CD8-positive, alpha-beta memory T cell (primary cell): Measurements from ENCODE around the gene GALNT6. TPM values are rescaled to one million over a fixed set of nuclear protein-coding genes. Genes with fewer than 3 reads are reported as not detected.

ENCODE experiments used
- CTCF ChIA-PET: fragments of 350-600 bp; sonication (Branson Sonifier 250); formaldehyde crosslinking; loops from one replicate; lab custom pipeline; 2021; ENCODE audit warnings: antibody characterized with exemption; lab: Charles Lee
- POLR2A ChIA-PET: fragments of 350-600 bp; sonication (Branson Sonifier 250); formaldehyde crosslinking; loops from one replicate; lab custom pipeline; 2021; ENCODE audit warnings: antibody characterized with exemption; lab: Charles Lee
- DNase-seq, 5 donors: peaks; one replicate each; pipeline versions ENCODE4 v3.0.0 to v3.0.0-alpha.2; 2020 to 2022; ENCODE audit warnings: mixed read lengths in 1 of 5
- H3K27ac ChIP-seq: one replicate; pipeline ENCODE4 v1.7.0; 2013; ENCODE audit warnings: low read depth, mild to moderate bottlenecking, low read length, moderate library complexity
- H3K27me3 ChIP-seq: 2 replicates; pipeline ENCODE4 v1.7.0; 2013; ENCODE audit warnings: low read length, mild to moderate bottlenecking; ENCODE audit not compliant: insufficient read depth, poor library complexity, severe bottlenecking
- H3K36me3 ChIP-seq: 2 replicates; pipeline ENCODE4 v1.7.0; 2013; ENCODE audit warnings: mild to moderate bottlenecking, low read length, moderate library complexity; ENCODE audit not compliant: insufficient read depth
- H3K4me1 ChIP-seq: 2 replicates; pipeline ENCODE4 v1.7.0; 2013; ENCODE audit warnings: mild to moderate bottlenecking, low read length, moderate library complexity; ENCODE audit not compliant: insufficient read depth
- H3K4me3 ChIP-seq: 2 replicates; pipeline ENCODE4 v1.7.0; 2013; ENCODE audit warnings: mild to moderate bottlenecking, low read length
- H3K9me3 ChIP-seq: 2 replicates; pipeline ENCODE4 v1.7.0; 2013; ENCODE audit warnings: mild to moderate bottlenecking, low read length
- H3K27ac Mint-ChIP-seq, 8 donors: one replicate each; pipeline ENCODE4 v1.8.0; 2020 to 2021; ENCODE audit warnings: mixed read lengths in 8 of 8, mild to moderate bottlenecking in 6 of 8, inconsistent platforms in 3 of 8, moderate library complexity in 3 of 8
- H3K27me3 Mint-ChIP-seq, 2 donors: one replicate each; pipeline ENCODE4 v1.8.0; 2020 to 2021; ENCODE audit warnings: mixed read lengths in 2 of 2, mild to moderate bottlenecking in 1 of 2, moderate library complexity in 1 of 2
- H3K36me3 Mint-ChIP-seq, 3 donors: one replicate each; pipeline ENCODE4 v1.8.0; 2020 to 2021; ENCODE audit warnings: mixed read lengths in 3 of 3, inconsistent platforms in 1 of 3, mild to moderate bottlenecking in 1 of 3
- H3K4me1 Mint-ChIP-seq, 3 donors: one replicate each; pipeline ENCODE4 v1.8.0; 2020 to 2021; ENCODE audit warnings: mixed read lengths in 3 of 3, inconsistent platforms in 1 of 3, mild to moderate bottlenecking in 1 of 3
- H3K4me3 Mint-ChIP-seq, 7 donors: one replicate each; pipeline ENCODE4 v1.8.0; 2020 to 2021; ENCODE audit warnings: mixed read lengths in 7 of 7, mild to moderate bottlenecking in 6 of 7, moderate library complexity in 4 of 7, inconsistent platforms in 2 of 7
- H3K9me3 Mint-ChIP-seq, 5 donors: one replicate each; pipeline ENCODE4 v1.8.0; 2020 to 2022; ENCODE audit warnings: mixed read lengths in 5 of 5, mild to moderate bottlenecking in 3 of 5, moderate library complexity in 2 of 5, inconsistent platforms in 1 of 5
- polyA plus RNA-seq: library from polyadenylated mRNA; unstranded; fragments of 300-500 nt; fragmentation: Illumina TruSeq; gene quantifications from one replicate; pipeline ENCODE4 v1.2.3, GENCODE V29; 2021
- total RNA-seq, 2 experiments: library from RNA; stranded (reverse); gene quantifications; one replicate each; pipeline ENCODE4 v1.2.3, GENCODE V29; 2021

GALNT6 gene
- total and polyA plus RNA-seq, 3 experiments from 2014 or later, result 13.3 to 15.6 (median 13.5) TPM

DNA sequence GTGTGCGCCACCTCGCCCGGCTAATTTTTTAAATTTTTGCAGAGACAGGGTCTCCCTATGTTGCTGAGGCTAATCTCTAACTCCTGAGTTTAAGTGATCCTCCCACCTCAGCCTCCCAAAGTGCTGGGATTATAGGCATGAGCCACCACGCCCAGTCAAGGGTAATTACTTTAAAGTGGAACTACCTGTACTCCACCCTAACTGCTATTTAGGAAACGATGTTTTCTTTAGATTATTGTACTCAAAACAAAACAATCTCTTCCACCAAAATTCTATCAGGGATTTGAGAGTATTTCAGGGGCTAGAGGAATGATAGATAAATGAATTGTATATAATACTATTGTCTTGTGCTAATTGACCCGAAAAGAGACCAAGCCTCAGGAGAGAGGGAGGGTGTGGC is 57.7 kb downstream of the GALNT6 start:
- Histone ChIP-seq H3K36me3 (no peaks in the 10 kb centered on the region), H3K4me3 (no peak overlapping the region), H3K9me3 (no peaks in the 10 kb centered on the region), H3K27ac (no peak overlapping the region), H3K4me1 (peaks cover 20% of the 10 kb centered on the region), H3K27me3 (no peaks in the 10 kb centered on the region)
- Mint-ChIP-seq H3K4me3 (no peak overlapping the region), H3K27ac (peak overlapping the region in 4 of 8 donors; percentile 34 to 89 (median 50)), H3K36me3 (no peaks in the 10 kb centered on the region), H3K4me1 (peaks cover 20 to 23% (median 21%) of the 10 kb centered on the region in 3 donors), H3K9me3 (no peaks in the 10 kb centered on the region), H3K27me3 (no peaks in the 10 kb centered on the region)
- ChIA-PET POLR2A (no interaction called here), CTCF (interaction anchor here (1.6 to 4.0 kb wide), 2 partner anchors 8 to 9 kb away, joined by 4 to 26 read pairs; partner anchors contain the start of gene BIN2)
- DNase-seq, result no peak

DNA sequence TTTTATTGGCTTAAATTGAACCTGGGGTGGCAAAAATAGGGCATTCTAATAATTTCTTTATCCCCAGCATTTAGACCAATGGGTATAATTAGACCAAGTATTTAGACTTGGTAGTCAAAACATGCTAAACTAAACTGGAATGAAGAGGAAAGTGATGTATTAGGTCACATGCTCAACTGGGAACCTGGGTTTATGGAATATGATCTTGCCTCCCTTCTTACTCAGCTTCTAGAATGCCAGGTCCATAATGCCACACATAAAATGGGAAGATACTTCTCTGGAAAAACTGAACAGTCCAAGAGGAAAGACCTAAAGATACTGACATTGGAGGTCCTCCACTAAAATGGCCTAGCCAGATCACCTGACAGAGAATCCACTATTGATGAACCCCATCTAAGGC is 61.0 kb downstream of the GALNT6 start:
- H3K4me1 ChIP-seq, result peaks cover 48% of the 10 kb centered on the region
- Mint-ChIP-seq H3K4me1 (peaks cover 47 to 55% (median 51%) of the 10 kb centered on the region in 3 donors), H3K36me3 (no peaks in the 10 kb centered on the region), H3K27ac (peak overlapping the region; percentile 41 to 97 (median 84)), H3K27me3 (no peaks in the 10 kb centered on the region), H3K4me3 (peak overlapping the region; percentile 31 to 77 (median 61)), H3K9me3 (no peaks in the 10 kb centered on the region)
- peak overlapping the region; percentile 66 for H3K4me3 ChIP-seq
- ChIA-PET CTCF (interaction anchor here (1.0 to 4.0 kb wide), 3 partner anchors 11 to 61 kb away, joined by 3 to 26 read pairs (median 3); no protein-coding TSS in a partner anchor), POLR2A (interaction anchor here (0.6 to 1.3 kb wide), 8 partner anchors 10 to 566 kb away, joined by 3 to 12 read pairs (median 4); partner anchors contain the start of genes ATF1 and DAZAP2)
- H3K36me3 ChIP-seq, result no peaks in the 10 kb centered on the region
- H3K27me3 ChIP-seq, result no peaks in the 10 kb centered on the region
- no peak for DNase-seq
- H3K9me3 ChIP-seq, result no peaks in the 10 kb centered on the region
- no peak overlapping the region for H3K27ac ChIP-seq

DNA sequence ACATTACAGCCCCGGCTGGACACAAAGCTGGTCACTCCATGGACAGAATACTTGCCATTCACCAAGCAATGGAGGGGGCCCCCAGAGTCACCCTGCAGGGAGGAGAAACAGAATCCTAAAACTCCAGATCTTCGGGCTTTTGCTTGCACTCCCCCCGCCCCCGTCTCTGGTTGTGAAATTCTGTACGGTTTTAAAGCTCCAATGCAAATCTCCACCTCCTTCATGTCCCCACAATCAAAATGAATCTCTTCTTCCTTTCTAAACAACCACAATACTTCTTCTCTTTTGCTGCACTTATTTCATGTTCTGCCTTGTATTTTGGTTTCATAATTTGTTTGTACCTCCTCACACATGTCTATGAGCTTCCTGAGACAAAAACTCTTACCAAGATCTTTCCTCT is 61.5 kb downstream of the GALNT6 start:
- CTCF ChIA-PET, result interaction anchor here (1.0 to 4.0 kb wide), 3 partner anchors 12 to 60 kb away, joined by 3 to 26 read pairs (median 3); no protein-coding TSS in a partner anchor
- POLR2A ChIA-PET, result interaction anchor here (0.6 to 1.3 kb wide), 10 partner anchors 9 to 566 kb away, joined by 3 to 12 read pairs (median 4); partner anchors contain the start of genes ATF1, DAZAP2 and POU6F1
- Mint-ChIP-seq H3K4me1 (peaks cover 51 to 59% (median 55%) of the 10 kb centered on the region in 3 donors), H3K9me3 (no peaks in the 10 kb centered on the region), H3K36me3 (no peaks in the 10 kb centered on the region), H3K27me3 (no peaks in the 10 kb centered on the region), H3K27ac (peak overlapping the region; percentile 41 to 97 (median 84)), H3K4me3 (peak overlapping the region; percentile 31 to 77 (median 61))
- H3K4me3 ChIP-seq, result peak overlapping the region; percentile 66
- peak in 1 of 5 donors; percentile 40 for DNase-seq
- H3K9me3 ChIP-seq, result no peaks in the 10 kb centered on the region
- H3K27ac ChIP-seq, result peak overlapping the region; percentile 41
- no peaks in the 10 kb centered on the region for H3K36me3 ChIP-seq
- peaks cover 48% of the 10 kb centered on the region for H3K4me1 ChIP-seq
- no peaks in the 10 kb centered on the region for H3K27me3 ChIP-seq

DNA sequence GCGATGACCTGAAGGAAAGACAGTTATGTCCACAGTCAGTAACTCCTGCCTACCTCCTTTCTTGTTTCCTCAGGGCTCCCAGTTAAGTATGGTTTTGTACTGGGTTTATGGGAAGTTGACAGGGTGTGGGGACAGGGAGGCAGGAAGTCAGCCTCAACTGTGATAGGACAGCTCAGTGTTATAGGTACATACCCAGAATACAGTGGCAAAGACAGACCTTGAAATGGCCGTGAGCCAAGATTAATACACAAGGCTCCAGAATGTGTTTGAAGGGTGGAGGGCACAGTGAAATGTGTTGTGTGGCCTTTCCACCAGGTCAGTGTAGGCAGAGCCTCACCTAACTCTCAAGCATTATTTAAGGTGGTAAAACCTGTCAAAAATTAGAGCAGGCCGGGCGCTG is 62.6 kb downstream of the GALNT6 start:
- Histone ChIP-seq H3K27me3 (no peaks in the 10 kb centered on the region), H3K9me3 (no peaks in the 10 kb centered on the region), H3K4me3 (peak overlapping the region; percentile 2), H3K4me1 (peaks cover 53% of the 10 kb centered on the region), H3K36me3 (no peaks in the 10 kb centered on the region), H3K27ac (no peak overlapping the region)
- Mint-ChIP-seq H3K27me3 (no peaks in the 10 kb centered on the region), H3K9me3 (no peaks in the 10 kb centered on the region), H3K4me1 (peaks cover 55 to 67% (median 63%) of the 10 kb centered on the region in 3 donors), H3K27ac (peak overlapping the region; percentile 38 to 88 (median 71)), H3K36me3 (peaks cover 0 to 3% (median 0%) of the 10 kb centered on the region in 3 donors), H3K4me3 (peak overlapping the region in 5 of 7 donors; percentile 11 to 63 (median 52))
- POLR2A ChIA-PET, result no interaction called here
- no peak for DNase-seq
- CTCF ChIA-PET, result no interaction called here

DNA sequence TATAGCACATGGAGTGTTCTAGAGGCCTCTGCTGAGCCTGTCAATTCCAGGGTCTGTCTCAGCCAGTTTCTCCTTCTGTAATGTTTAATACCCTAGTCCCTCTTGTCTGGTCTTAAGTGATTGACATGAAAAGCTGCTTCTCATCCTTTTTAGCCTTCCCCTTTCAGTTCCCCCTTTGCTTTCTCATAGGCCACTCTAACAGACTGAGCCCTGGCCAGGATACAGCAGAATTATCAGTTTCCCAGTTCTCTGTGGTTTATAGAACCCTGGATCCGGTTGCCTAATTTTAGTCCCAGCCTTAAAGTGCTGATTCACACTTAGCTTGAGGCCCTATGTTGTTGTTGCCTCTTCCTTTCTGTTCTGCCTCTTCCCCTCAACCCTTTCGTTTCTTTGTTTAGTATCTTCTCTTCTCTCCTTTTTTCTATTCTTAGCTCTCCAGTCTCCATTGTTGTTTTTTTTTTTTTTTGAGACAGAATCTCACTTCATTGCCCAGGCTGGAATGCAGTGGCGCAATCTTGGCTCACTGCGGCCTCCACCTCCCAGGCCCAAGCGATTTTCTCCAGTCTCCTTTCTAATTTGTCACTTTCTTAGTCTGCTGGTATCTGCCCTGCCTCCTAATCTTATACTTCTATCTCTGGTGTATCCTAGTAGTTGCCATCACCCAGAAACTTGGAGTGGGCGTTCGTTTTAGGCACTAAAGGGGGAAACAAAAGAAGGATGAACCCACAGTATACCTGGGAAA is 64.3 kb downstream of the GALNT6 start:
- Histone ChIP-seq H3K27ac (peak overlapping the region; percentile 70), H3K4me1 (peaks cover 55% of the 10 kb centered on the region), H3K27me3 (no peaks in the 10 kb centered on the region), H3K9me3 (no peaks in the 10 kb centered on the region), H3K4me3 (no peak overlapping the region), H3K36me3 (no peaks in the 10 kb centered on the region)
- H3K27ac Mint-ChIP-seq, result peak overlapping the region; percentile 81 to 97 (median 88)
- peaks cover 9 to 20% (median 11%) of the 10 kb centered on the region in 3 donors for H3K36me3 Mint-ChIP-seq
- peaks cover 67 to 82% (median 81%) of the 10 kb centered on the region in 3 donors for H3K4me1 Mint-ChIP-seq
- peaks cover 0 to under 1% of the 10 kb centered on the region in 2 donors for H3K27me3 Mint-ChIP-seq
- ChIA-PET CTCF (interaction anchor here (1.2 to 1.8 kb wide), 4 partner anchors 9 to 57 kb away, joined by 4 to 6 read pairs (median 4); partner anchors contain the start of gene SMAGP), POLR2A (interaction anchor here (0.6 to 1.0 kb wide), 3 partner anchors 8 to 54 kb away, joined by 3 to 11 read pairs (median 3); no protein-coding TSS in a partner anchor)
- no peaks in the 10 kb centered on the region for H3K9me3 Mint-ChIP-seq
- peak overlapping the region; percentile 38 to 75 (median 58) for H3K4me3 Mint-ChIP-seq
- no peak for DNase-seq

DNA sequence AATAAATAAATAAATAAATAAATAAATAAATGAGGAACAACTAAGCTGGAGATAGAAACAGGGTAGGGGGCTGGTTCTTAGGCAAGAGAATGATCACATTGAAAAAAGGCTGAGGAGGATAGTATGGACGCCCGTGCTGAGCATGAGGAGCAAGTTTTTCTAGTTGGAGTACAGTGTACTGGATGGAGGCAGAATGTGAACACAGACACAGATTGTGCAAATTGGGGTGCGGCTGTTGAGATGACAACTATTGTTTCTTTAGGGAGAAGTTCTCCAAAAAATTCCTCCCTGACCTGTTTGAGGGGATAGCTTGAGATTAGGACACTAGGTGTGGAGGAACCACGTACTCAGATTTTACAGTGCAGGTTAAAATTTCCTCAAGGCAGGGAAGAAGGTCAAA is 66.3 kb downstream of the GALNT6 start:
- Histone ChIP-seq H3K27ac (no peak overlapping the region), H3K27me3 (no peaks in the 10 kb centered on the region), H3K4me1 (peaks cover 68% of the 10 kb centered on the region), H3K4me3 (no peak overlapping the region), H3K9me3 (no peaks in the 10 kb centered on the region), H3K36me3 (no peaks in the 10 kb centered on the region)
- Mint-ChIP-seq H3K9me3 (no peaks in the 10 kb centered on the region), H3K27ac (peak overlapping the region; percentile 81 to 95 (median 90)), H3K36me3 (peaks cover 15 to 27% (median 17%) of the 10 kb centered on the region in 3 donors), H3K27me3 (peaks cover 0 to 1% of the 10 kb centered on the region in 2 donors), H3K4me3 (peak overlapping the region; percentile 54 to 83 (median 71)), H3K4me1 (peaks cover 77 to 94% (median 91%) of the 10 kb centered on the region in 3 donors)
- POLR2A ChIA-PET, result no interaction called here
- DNase-seq, result no peak
- CTCF ChIA-PET, result interaction anchor here (2.0 to 9.2 kb wide), 2 partner anchors 11 to 16 kb away, joined by 4 to 67 read pairs; no protein-coding TSS in a partner anchor

DNA sequence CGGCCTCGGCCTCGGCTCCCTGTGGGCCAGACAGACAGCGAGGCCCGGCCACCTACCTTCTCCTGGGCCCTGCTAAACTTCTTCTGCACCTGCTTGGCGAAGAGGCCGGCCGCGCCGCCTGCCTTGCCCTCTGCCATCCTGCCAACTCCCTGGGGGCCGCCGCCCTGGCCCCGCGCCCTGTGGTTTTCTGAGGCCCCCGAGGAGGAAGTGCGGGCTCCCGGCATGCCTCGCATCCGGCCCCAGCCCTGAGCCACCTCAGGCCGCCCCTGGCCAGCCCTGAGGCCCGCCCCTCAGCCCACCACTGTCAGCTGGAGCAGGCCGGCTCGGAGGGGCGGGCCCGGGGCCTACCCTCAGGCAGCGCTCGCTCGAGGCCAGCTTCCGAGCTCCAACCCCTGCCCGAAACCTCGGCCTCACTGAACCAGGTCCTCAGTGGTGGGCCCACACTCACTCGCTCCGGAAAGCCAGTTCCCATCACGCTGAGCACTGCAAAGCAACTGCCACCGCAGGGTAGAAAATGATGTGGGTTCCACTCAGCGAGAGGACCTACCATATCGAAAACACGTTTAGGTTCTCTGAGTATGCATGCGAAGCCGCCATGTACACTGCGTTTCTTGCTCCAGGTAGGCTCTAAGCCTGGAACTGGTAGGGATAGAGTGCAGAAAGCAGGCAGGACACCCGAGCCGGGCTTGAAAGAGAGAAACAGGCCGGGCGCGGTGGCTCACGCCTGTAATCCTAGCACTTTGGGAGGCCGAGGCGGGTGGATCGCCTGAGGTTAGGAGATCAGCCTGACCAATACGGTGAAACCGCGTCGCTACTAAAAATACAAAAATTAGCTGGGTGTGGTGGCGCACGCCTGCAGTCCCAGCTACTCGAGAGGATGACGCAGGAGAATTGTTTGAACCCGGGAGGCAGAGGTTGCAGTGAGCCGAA is 67.0 kb downstream of the GALNT6 start, which contains the start of gene BIN2:
TSS of gene BIN2 (minus strand) at position 209 of the 930 bp plus-strand sequence. CDS start at position 137, 72 bp downstream.
- Mint-ChIP-seq H3K36me3 (peaks cover 15 to 27% (median 17%) of the 10 kb centered on the region in 3 donors), H3K27me3 (peaks cover 0 to 1% of the 10 kb centered on the region in 2 donors), H3K27ac (peak within 1 kb of the TSS; percentile 81 to 99 (median 98)), H3K4me1 (peaks cover 77 to 94% (median 91%) of the 10 kb centered on the region in 3 donors), H3K4me3 (peak within 1 kb of the TSS; percentile 81 to 99 (median 98)), H3K9me3 (no peaks in the 10 kb centered on the region)
- Histone ChIP-seq H3K4me3 (peak within 1 kb of the TSS; percentile 80), H3K27me3 (no peaks in the 10 kb centered on the region), H3K4me1 (peaks cover 68% of the 10 kb centered on the region), H3K36me3 (no peaks in the 10 kb centered on the region), H3K27ac (peak within 1 kb of the TSS; percentile 94), H3K9me3 (no peaks in the 10 kb centered on the region)
- CTCF ChIA-PET, result interaction anchor here (0.7 to 9.2 kb wide), 5 partner anchors 9 to 28 kb away, joined by 3 to 67 read pairs (median 4); no protein-coding TSS in a partner anchor
- POLR2A ChIA-PET, result interaction anchor here (0.9 to 2.2 kb wide), 3 partner anchors 68 to 107 kb away, joined by 3 to 11 read pairs (median 8); partner anchors contain the start of genes DAZAP2 and POU6F1
- peak; percentile 62 to 85 (median 79) for DNase-seq
